Liver (tissue), 9 donors: ENCODE measurements around the gene CDCA5. TPM values are rescaled to one million over a fixed set of nuclear protein-coding genes. Genes with fewer than 3 reads are reported as not detected.

Source experiments
- DNase-seq: peaks from one replicate; pipeline ENCODE4 v3.0.0-alpha.2; 2017; ENCODE audit warnings: low spot score
- H3K27ac ChIP-seq, 2 donors: one replicate each; pipeline ENCODE4 v1.7.0; 2013; ENCODE audit warnings: inconsistent platforms in 2 of 2, low read length in 2 of 2, control low read depth in 1 of 2, low read depth in 1 of 2, mild to moderate bottlenecking in 1 of 2
- H3K27me3 ChIP-seq, 4 donors: one replicate each; pipeline versions ENCODE4 v1.6.1 to v1.7.0; 2013; ENCODE audit warnings: low read length in 3 of 4, inconsistent platforms in 1 of 4, mild to moderate bottlenecking in 1 of 4, moderate library complexity in 1 of 4; ENCODE audit not compliant: control insufficient read depth in 4 of 4, insufficient read depth in 4 of 4
- H3K36me3 ChIP-seq, 4 donors: one replicate each; pipeline versions ENCODE4 v1.6.1 to v1.7.0; 2013; ENCODE audit warnings: low read length in 3 of 4, mild to moderate bottlenecking in 3 of 4, low read depth in 1 of 4, moderate library complexity in 1 of 4; ENCODE audit not compliant: control insufficient read depth in 4 of 4, insufficient read depth in 3 of 4
- H3K4me1 ChIP-seq, 4 donors: one replicate each; pipeline versions ENCODE4 v1.6.1 to v1.7.0; 2013; ENCODE audit warnings: low read length in 3 of 4, mild to moderate bottlenecking in 3 of 4, moderate library complexity in 1 of 4; ENCODE audit not compliant: control insufficient read depth in 4 of 4, insufficient read depth in 4 of 4
- H3K4me3 ChIP-seq, 3 donors: one replicate each; pipeline versions ENCODE4 v1.6.1 to v1.7.0; 2013; ENCODE audit warnings: low read length in 3 of 3, control low read depth in 1 of 3, low read depth in 1 of 3, mild to moderate bottlenecking in 1 of 3
- H3K9ac ChIP-seq, 2 donors: one replicate each; pipeline ENCODE4 v1.7.0; 2013; ENCODE audit warnings: low read length in 2 of 2, mild to moderate bottlenecking in 2 of 2, moderate library complexity in 2 of 2, control low read depth in 1 of 2, low read depth in 1 of 2
- H3K9me3 ChIP-seq, 4 donors: one replicate each; pipeline versions ENCODE4 v1.6.1 to v1.7.0; 2013; ENCODE audit warnings: low read length in 3 of 4; ENCODE audit not compliant: control insufficient read depth in 4 of 4
- ATF3 ChIP-seq: IDR thresholded peaks from 2 replicates; pipeline ENCODE4 v1.6.1; 2016; ENCODE audit warnings: antibody characterized with exemption
- CTCF ChIP-seq: fragments of 150-350 bp; IDR thresholded peaks from 2 replicates; pipeline ENCODE4 v1.5.1; 2017; ENCODE audit warnings: improper control_type of control experiment, low read depth, low read length; ENCODE audit not compliant: missing input control
- EGR1 ChIP-seq, 2 donors: IDR thresholded peaks; 2 replicates each; pipeline ENCODE4 v1.6.1; 2016 to 2018; ENCODE audit warnings: antibody characterized with exemption in 2 of 2, low read depth in 2 of 2
- FOXA1 ChIP-seq: IDR thresholded peaks from 2 replicates; pipeline ENCODE4 v1.6.1; 2016; ENCODE audit warnings: antibody characterized with exemption
- FOXA2 ChIP-seq: IDR thresholded peaks from 2 replicates; pipeline ENCODE4 v1.6.1; 2016; ENCODE audit warnings: antibody characterized with exemption
- GABPA ChIP-seq, 2 donors: IDR thresholded peaks in 1 of 2; conservative IDR thresholded peaks in 1 of 2; 2 replicates each; pipeline ENCODE4 v1.6.1; 2016; ENCODE audit warnings: antibody characterized with exemption in 2 of 2, mild to moderate bottlenecking in 1 of 2, moderate library complexity in 1 of 2
- HNF4A ChIP-seq, 2 donors: conservative IDR thresholded peaks; 2 replicates each; pipeline ENCODE4 v1.6.1; 2016; ENCODE audit warnings: antibody characterized with exemption in 2 of 2, mild to moderate bottlenecking in 2 of 2
- HNF4G ChIP-seq: IDR thresholded peaks from 2 replicates; pipeline ENCODE4 v1.6.1; 2016; ENCODE audit warnings: antibody characterized with exemption
- JUND ChIP-seq, 2 donors: IDR thresholded peaks; 2 replicates each; pipeline ENCODE4 v1.6.1; 2016; ENCODE audit warnings: antibody characterized with exemption in 2 of 2
- MAX ChIP-seq: IDR thresholded peaks from 2 replicates; pipeline ENCODE4 v1.6.1; 2016; ENCODE audit warnings: antibody characterized with exemption
- NR2F2 ChIP-seq: IDR thresholded peaks from 2 replicates; pipeline ENCODE4 v1.6.1; 2016; ENCODE audit warnings: antibody characterized with exemption
- RAD21 ChIP-seq, 2 donors: IDR thresholded peaks; 2 replicates each; pipeline ENCODE4 v1.6.1; 2016; ENCODE audit warnings: antibody characterized with exemption in 2 of 2, mild to moderate bottlenecking in 2 of 2
- REST ChIP-seq: IDR thresholded peaks from 2 replicates; pipeline ENCODE4 v1.6.1; 2016; ENCODE audit warnings: antibody characterized with exemption, mild to moderate bottlenecking
- RXRA ChIP-seq, 2 donors: IDR thresholded peaks; 2 replicates each; pipeline ENCODE4 v1.6.1; 2017 to 2018; ENCODE audit warnings: antibody characterized with exemption in 2 of 2, mild to moderate bottlenecking in 1 of 2
- SP1 ChIP-seq: IDR thresholded peaks from 2 replicates; pipeline ENCODE4 v1.6.1; 2018; ENCODE audit warnings: antibody characterized with exemption, mild to moderate bottlenecking
- TAF1 ChIP-seq: conservative IDR thresholded peaks from 2 replicates; pipeline ENCODE4 v1.6.1; 2016; ENCODE audit warnings: antibody characterized with exemption, mild to moderate bottlenecking
- YY1 ChIP-seq: IDR thresholded peaks from 2 replicates; pipeline ENCODE4 v1.6.1; 2016; ENCODE audit warnings: antibody characterized with exemption, mild to moderate bottlenecking
- ZBTB33 ChIP-seq: IDR thresholded peaks from 2 replicates; pipeline ENCODE4 v1.6.1; 2016; ENCODE audit warnings: antibody characterized with exemption
- WGBS: extraction: QIAGEN DNeasy Blood & Tissue Kit; methylation state at CpG from one replicate; pipeline ENCODE4 v1.1.7; 2013; 5-methylcytosine and 5-hydroxymethylcytosine counted together
- polyA plus RNA-seq, 2 donors: library from polyadenylated mRNA; stranded (reverse) in 1 of 2; unstranded in 1 of 2; fragments of 200-250 nt in 1 of 2; fragments of >200 nt in 1 of 2; fragmentation: Nextera tagmentation in 1 of 2; extraction: Ambion mirVana in 1 of 2; gene quantifications; one replicate each; pipeline versions ENCODE4 v1.2.1 to v1.2.3, GENCODE V29; 2013 to 2015
- total RNA-seq, 2 donors: library from RNA; depleted of rRNA; stranded (reverse); fragments of >200 nt; gene quantifications; one replicate each; pipeline ENCODE4 v1.2.3, GENCODE V29; 2014
- donor health status: healthy.
- donor health status: healthy.
- donor health status: healthy.
- donor health status: healthy.
- donor health status: healthy.

The CDCA5 gene
- total and polyA plus RNA-seq, 4 donors = 0.17 to 12.0 (median 1.7) TPM

GRCh38 chr11:65108469-65109123 lies 24.8 kb upstream of the CDCA5 start:
- no peak overlapping the region for H3K27ac ChIP-seq

GRCh38 chr11:65107751-65108468 lies 24.1 kb upstream of the CDCA5 start:
- Histone ChIP-seq H3K4me1 (peaks cover 11 to 39% (median 26%) of the 10 kb centered on the region in 4 donors), H3K4me3 (no peak overlapping the region), H3K36me3 (peaks cover 3 to 13% (median 8%) of the 10 kb centered on the region in 4 donors), H3K9ac (no peak overlapping the region), H3K27me3 (no peaks in the 10 kb centered on the region), H3K9me3 (no peaks in the 10 kb centered on the region), H3K27ac (no peak overlapping the region)
- 96% methylated on average over 52 of the region's 52 CpGs for WGBS
- DNase-seq = no peak
- no peak for TF ChIP-seq NR2F2
- no peak for TF ChIP-seq GABPA (IDR thresholded peaks at IDR 0.05 in 1 of 2, conservative IDR thresholded peaks at IDR 0.05 in 1 of 2)
- no peak for TF ChIP-seq ATF3
- TF ChIP-seq RAD21 (IDR thresholded peaks at IDR 0.05) = no peak
- TF ChIP-seq MAX = no peak
- no peak for TF ChIP-seq TAF1
- no peak for TF ChIP-seq HNF4G
- no peak for TF ChIP-seq YY1
- no peak for TF ChIP-seq REST
- no peak for TF ChIP-seq CTCF
- no peak for TF ChIP-seq SP1
- TF ChIP-seq FOXA2 = no peak
- TF ChIP-seq ZBTB33 = no peak
- no peak for TF ChIP-seq FOXA1
- TF ChIP-seq HNF4A (conservative IDR thresholded peaks at IDR 0.05) = no peak
- no peak for TF ChIP-seq RXRA (IDR thresholded peaks at IDR 0.05)
- no peak for TF ChIP-seq EGR1 (IDR thresholded peaks at IDR 0.05; ENCODE audit: low read depth in 2 of 2)
- no peak for TF ChIP-seq JUND (IDR thresholded peaks at IDR 0.05)

More at GRCh38 chr11:65108469-65109123, 24.8 kb upstream of the CDCA5 start:
- Histone ChIP-seq H3K4me3 (no peak overlapping the region), H3K4me1 (peaks cover 15 to 39% (median 30%) of the 10 kb centered on the region in 4 donors), H3K36me3 (peaks cover 3 to 13% (median 8%) of the 10 kb centered on the region in 4 donors), H3K9ac (no peak overlapping the region), H3K9me3 (no peaks in the 10 kb centered on the region), H3K27me3 (no peaks in the 10 kb centered on the region)
- no peak for TF ChIP-seq JUND (IDR thresholded peaks at IDR 0.05)
- 96% methylated on average over 38 of the region's 38 CpGs for WGBS
- no peak for DNase-seq
